AG04449 (cell line): Measurements from ENCODE around the gene SLC35E1.

Experiments used
- CTCF ChIA-PET: fragments of 350-600 bp; formaldehyde crosslinking; extraction: SDS; loops from one replicate; lab custom pipeline; 2021; ENCODE audit warnings: antibody characterized with exemption; lab: Yijun Ruan, JAX
- POLR2A ChIA-PET: fragments of 400-600, 350-600 bp; formaldehyde crosslinking; extraction: SDS; loops from one replicate; lab custom pipeline; 2020; ENCODE audit warnings: antibody characterized with exemption, inconsistent platforms; lab: Yijun Ruan, JAX
- DNase-seq: peaks from one replicate; pipeline ENCODE4 v3.0.0-alpha.2; 2010; ENCODE audit warnings: low read depth, low spot score
- H3K4me3 ChIP-seq: 2 replicates; pipeline ENCODE4 v1.5.1; 2011; ENCODE audit warnings: low read depth, mild to moderate bottlenecking, control low read depth, low read length
- TF ChIP-seq, protein P1 (sequence below): IDR thresholded peaks from one replicate; pipeline ENCODE4 v1.5.1; 2011; ENCODE audit warnings: mild to moderate bottlenecking, moderate library complexity, low read length, control low read depth, inconsistent platforms; ENCODE audit not compliant: insufficient read depth; ENCODE audit errors: missing control alignments

SLC35E1 gene

DNA sequence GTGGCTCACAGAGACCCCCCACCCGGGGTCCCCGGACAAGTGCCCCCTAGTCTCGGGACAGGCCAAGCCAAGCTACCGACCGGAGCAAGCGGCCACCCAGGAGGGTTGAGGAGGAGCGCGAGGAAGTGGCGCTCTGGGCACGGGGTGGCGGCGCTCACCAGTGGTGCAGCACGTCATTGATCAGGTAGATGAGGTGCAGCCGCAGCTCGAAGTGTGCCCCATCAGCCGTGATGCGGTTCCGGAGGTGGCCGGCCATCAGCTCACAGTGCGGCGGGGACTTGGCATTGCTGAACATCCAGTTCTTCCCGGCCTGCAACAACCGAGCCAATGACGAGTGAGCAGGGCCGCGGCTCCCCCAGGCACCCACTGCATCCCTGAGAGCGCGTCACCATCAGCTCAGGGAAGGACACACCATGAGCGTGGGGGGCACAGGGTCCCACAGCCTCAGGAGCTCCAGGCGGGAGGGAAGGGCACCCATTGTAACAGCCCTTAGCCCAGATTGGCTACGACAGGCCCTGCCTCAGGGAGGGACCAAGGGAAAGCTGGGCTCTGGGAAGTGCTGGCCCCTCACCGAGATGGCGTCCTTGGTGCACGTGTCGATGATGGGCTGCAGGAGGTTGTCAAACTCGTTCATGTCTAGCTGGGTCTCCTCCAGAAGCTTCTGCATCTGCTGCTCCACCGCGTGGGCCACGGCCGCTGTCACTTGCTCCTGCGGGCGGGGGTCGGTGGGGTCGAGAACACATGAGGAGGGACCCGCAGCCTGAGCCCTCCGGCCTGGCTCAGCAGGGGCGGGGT, 39.6 kb downstream of the SLC35E1 start:
- POLR2A ChIA-PET, result no interaction called here
- H3K4me3 ChIP-seq, result no peak overlapping the region
- CTCF ChIA-PET, result no interaction called here
- TF ChIP-seq, protein P1, sequence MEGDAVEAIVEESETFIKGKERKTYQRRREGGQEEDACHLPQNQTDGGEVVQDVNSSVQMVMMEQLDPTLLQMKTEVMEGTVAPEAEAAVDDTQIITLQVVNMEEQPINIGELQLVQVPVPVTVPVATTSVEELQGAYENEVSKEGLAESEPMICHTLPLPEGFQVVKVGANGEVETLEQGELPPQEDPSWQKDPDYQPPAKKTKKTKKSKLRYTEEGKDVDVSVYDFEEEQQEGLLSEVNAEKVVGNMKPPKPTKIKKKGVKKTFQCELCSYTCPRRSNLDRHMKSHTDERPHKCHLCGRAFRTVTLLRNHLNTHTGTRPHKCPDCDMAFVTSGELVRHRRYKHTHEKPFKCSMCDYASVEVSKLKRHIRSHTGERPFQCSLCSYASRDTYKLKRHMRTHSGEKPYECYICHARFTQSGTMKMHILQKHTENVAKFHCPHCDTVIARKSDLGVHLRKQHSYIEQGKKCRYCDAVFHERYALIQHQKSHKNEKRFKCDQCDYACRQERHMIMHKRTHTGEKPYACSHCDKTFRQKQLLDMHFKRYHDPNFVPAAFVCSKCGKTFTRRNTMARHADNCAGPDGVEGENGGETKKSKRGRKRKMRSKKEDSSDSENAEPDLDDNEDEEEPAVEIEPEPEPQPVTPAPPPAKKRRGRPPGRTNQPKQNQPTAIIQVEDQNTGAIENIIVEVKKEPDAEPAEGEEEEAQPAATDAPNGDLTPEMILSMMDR, result no peak
- DNase-seq, result no peak

DNA sequence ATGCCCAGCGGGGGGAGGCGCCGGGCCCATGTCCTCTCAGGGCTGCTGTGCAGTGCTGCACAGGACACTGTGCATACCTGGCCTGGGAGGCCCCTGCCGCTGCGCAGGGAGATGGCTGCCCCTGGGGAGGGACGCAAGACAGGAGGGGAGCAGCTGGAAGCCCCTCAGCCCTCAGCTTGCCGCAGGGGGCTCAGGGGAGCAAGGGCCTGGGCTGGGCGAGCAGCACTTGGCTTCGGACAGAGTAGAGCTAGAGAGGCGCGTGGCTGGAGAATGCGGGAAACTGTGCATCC, 40.9 kb downstream of the SLC35E1 start:
- DNase-seq, result no peak
- TF ChIP-seq, protein P1, result no peak
- no peak overlapping the region for H3K4me3 ChIP-seq
- CTCF ChIA-PET, result no interaction called here
- POLR2A ChIA-PET, result no interaction called here

DNA sequence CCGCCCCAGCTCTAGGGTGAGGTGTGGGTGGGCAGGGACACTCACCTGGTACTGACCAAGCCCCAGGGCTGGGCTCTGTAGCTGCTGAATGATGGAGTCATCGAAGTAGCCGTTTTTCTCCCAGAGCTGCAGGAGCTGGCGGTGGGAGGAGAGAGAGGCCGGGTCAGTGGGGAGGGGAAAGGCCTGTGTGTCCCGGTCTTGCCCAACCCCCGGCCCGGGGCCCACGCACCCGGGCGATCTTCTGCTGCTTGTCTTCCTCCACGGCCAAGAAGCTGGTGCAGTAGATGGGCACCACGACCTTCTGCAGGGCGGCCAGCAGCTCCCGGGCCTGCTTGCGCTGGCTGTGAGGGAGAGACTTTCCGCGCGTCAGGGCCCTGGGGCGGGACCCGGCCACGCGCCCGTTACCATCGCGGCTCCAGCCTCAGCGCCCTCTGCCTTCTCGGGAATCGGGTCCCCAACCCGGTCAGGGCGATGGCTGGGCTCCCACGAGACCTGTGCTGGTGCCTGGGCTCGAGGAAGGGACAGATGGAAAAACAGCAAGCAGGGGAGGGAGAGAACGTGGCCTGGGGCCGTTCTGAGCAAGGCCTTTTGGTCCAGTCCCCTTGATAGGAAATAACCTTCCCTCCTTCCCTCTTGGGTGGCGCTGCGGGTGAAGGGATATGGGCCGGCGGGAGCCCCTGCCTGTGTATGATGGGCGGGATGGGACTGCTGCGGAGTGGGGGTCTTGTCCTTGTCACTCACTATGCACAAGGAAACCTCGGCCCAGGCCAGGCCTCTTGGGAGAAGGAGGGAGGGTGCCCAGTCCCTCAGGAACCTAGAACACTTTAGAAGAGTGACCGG, 41.5 kb downstream of the SLC35E1 start:
- TF ChIP-seq, protein P1, result no peak
- POLR2A ChIA-PET, result no interaction called here
- CTCF ChIA-PET, result no interaction called here
- no peak overlapping the region for H3K4me3 ChIP-seq
- no peak for DNase-seq

GRCh38 chr19:16529466-16530144, 42.6 kb downstream of the SLC35E1 start:
- ChIA-PET POLR2A (no interaction called here), CTCF (interaction anchor here (1.3 kb wide), 1 partner anchor 11 kb away, joined by 4 read pairs; no protein-coding TSS in a partner anchor)
- no peak for DNase-seq
- no peak overlapping the region for H3K4me3 ChIP-seq
- TF ChIP-seq, protein P1, result no peak

DNA sequence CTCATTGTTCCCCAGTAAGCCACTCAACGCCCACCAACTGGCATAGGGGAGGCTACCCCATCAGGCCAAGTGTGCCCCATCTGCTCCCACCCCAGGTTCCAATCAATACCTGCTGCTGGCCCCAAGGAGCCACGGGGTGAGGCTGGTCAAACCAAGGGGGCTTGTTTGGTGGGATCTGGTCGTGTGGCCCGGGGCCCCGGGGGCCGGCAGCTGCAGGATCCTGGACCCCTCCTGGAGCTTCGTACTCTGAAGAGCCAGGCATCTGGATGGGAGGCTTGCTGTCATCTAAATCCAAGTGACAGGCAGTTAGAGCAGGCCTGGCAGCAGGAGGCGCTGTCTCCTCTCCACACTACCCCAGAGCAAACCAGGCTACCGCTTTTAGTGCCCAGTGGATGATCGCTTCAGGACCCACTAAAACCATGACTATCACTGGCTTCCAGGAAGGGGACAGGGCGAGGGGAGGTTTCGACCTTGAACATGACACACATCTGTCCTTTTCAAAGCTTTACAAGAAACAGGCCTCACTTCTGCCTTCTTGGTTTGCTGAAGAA, 44.2 kb downstream of the SLC35E1 start:
- DNase-seq, result no peak
- H3K4me3 ChIP-seq, result no peak overlapping the region
- ChIA-PET CTCF (interaction anchor here (1.0 to 2.7 kb wide), 4 partner anchors 10 to 19 kb away, joined by 3 to 10 read pairs (median 4); no protein-coding TSS in a partner anchor), POLR2A (no interaction called here)
- TF ChIP-seq, protein P1, result no peak
